ENCODE measurements around the gene SPATA17.

GRCh38 chr1:217715681-217716080 is 84.5 kb downstream of the SPATA17 start:
- TF ChIP-seq POLR2AphosphoS5 (IDR thresholded peaks at IDR 0.05) (no peak), POLR2A (IDR thresholded peaks at IDR 0.05) (no peak)
